Measurements from ENCODE around the gene LHFPL3. TPM values are rescaled to one million over a fixed set of nuclear protein-coding genes. Genes with fewer than 3 reads are reported as not detected.

Gene LHFPL3
- polyA plus RNA-seq, 1 experiment: not detected

GRCh38 chr7:104862719-104863118 lies 534.3 kb downstream of the LHFPL3 start:
- no peak overlapping the region for H3K4me3 ChIP-seq (ENCODE audit: low read depth, low read length)
- POLR2A ChIA-PET: no interaction called here
- peak; percentile 41 for TF ChIP-seq CTCF (IDR thresholded peaks at IDR 0.05; ENCODE audit: insufficient read depth, low read depth, low read length)
- peaks cover 9% of the 10 kb centered on the region for H3K27me3 ChIP-seq (ENCODE audit: control insufficient read depth, insufficient read depth, low read length)
- no peaks in the 10 kb centered on the region for H3K36me3 ChIP-seq (ENCODE audit: control insufficient read depth, insufficient read depth, low read length)
- DNase-seq (ENCODE audit: low read depth): no peak
- CTCF ChIA-PET: interaction anchor here (1.3 to 3.0 kb wide), 6 partner anchors 9 to 59 kb away, joined by 3 to 18 read pairs (median 6); no protein-coding TSS in a partner anchor

DNA sequence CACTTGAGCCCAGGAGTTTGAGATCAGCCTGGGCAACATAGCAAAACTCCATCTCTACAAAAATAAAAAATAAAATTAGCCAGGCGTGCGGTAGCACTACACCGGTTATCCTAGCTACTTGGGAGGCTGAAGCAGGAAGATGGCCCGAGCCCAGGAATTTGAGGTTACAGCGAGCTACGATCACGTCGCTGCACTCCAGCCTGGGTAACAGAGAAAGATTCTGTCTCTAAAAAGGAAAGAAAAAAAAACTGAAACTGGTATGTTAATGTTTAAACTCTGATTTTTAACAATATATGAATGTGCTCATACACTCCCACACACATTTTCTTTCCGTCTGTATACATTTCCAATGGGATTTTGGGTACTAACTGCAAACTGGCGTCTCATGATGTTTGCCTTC lies 545.0 kb downstream of the LHFPL3 start:
- POLR2A ChIA-PET: no interaction called here
- TF ChIP-seq CTCF (IDR thresholded peaks at IDR 0.05; ENCODE audit: insufficient read depth, low read depth, low read length): no peak
- DNase-seq (ENCODE audit: low read depth): no peak
- H3K4me3 ChIP-seq (ENCODE audit: low read depth, low read length): no peak overlapping the region
- no peaks in the 10 kb centered on the region for H3K27me3 ChIP-seq (ENCODE audit: control insufficient read depth, insufficient read depth, low read length)
- no peaks in the 10 kb centered on the region for H3K36me3 ChIP-seq (ENCODE audit: control insufficient read depth, insufficient read depth, low read length)
- CTCF ChIA-PET: interaction anchor here (1.2 to 5.9 kb wide), 4 partner anchors 11 to 45 kb away, joined by 3 to 32 read pairs (median 6); no protein-coding TSS in a partner anchor

- TF ChIP-seq CTCF (IDR thresholded peaks at IDR 0.05; ENCODE audit: insufficient read depth, low read depth, low read length): no peak
- CTCF ChIA-PET: interaction anchor here (1.3 to 2.5 kb wide), 3 partner anchors 14 to 40 kb away, joined by 4 to 17 read pairs (median 9); no protein-coding TSS in a partner anchor
Observed at GRCh38 chr7:104878577-104878976, 550.2 kb downstream of the LHFPL3 start.

GRCh38 chr7:104883248-104883717 lies 554.9 kb downstream of the LHFPL3 start:
- Histone ChIP-seq H3K4me3 (ENCODE audit: low read depth, low read length) (no peak overlapping the region), H3K36me3 (ENCODE audit: control insufficient read depth, insufficient read depth, low read length) (no peaks in the 10 kb centered on the region), H3K27me3 (ENCODE audit: control insufficient read depth, insufficient read depth, low read length) (peaks cover 5% of the 10 kb centered on the region; the same call in 1 of the 2 replicates)
- ChIA-PET CTCF (interaction anchor here (0.5 to 9.2 kb wide), 23 partner anchors 10 to 1181 kb away, joined by 3 to 207 read pairs (median 5); no protein-coding TSS in a partner anchor), POLR2A (no interaction called here)
- TF ChIP-seq CTCF (IDR thresholded peaks at IDR 0.05; ENCODE audit: insufficient read depth, low read depth, low read length): no peak
- DNase-seq (ENCODE audit: low read depth): no peak

More at GRCh38 chr7:104878577-104878976, 550.2 kb downstream of the LHFPL3 start:
- POLR2A ChIA-PET: no interaction called here
- no peak overlapping the region for H3K4me3 ChIP-seq (ENCODE audit: low read depth, low read length)
- no peak for DNase-seq (ENCODE audit: low read depth)
- no peaks in the 10 kb centered on the region for H3K36me3 ChIP-seq (ENCODE audit: control insufficient read depth, insufficient read depth, low read length)
- no peaks in the 10 kb centered on the region for H3K27me3 ChIP-seq (ENCODE audit: control insufficient read depth, insufficient read depth, low read length)

- CTCF ChIA-PET: interaction anchor here (0.5 to 9.2 kb wide), 24 partner anchors 9 to 1182 kb away, joined by 3 to 207 read pairs (median 5); no protein-coding TSS in a partner anchor
- H3K36me3 ChIP-seq (ENCODE audit: control insufficient read depth, insufficient read depth, low read length): no peaks in the 10 kb centered on the region
- POLR2A ChIA-PET: no interaction called here
Observed at GRCh38 chr7:104883718-104884452, 555.5 kb downstream of the LHFPL3 start.

More at GRCh38 chr7:104883718-104884452, 555.5 kb downstream of the LHFPL3 start:
- H3K4me3 ChIP-seq (ENCODE audit: low read depth, low read length): no peak overlapping the region
- DNase-seq (ENCODE audit: low read depth): peak; percentile 22
- H3K27me3 ChIP-seq (ENCODE audit: control insufficient read depth, insufficient read depth, low read length): peaks cover 5% of the 10 kb centered on the region; the same call in 1 of the 2 replicates
- TF ChIP-seq CTCF (IDR thresholded peaks at IDR 0.05; ENCODE audit: insufficient read depth, low read depth, low read length): peak; percentile 98
